GM12892 (cell line): ENCODE results near the gene SDK1.

Source experiments
- POLR2A ChIP-seq: IDR thresholded peaks from 2 replicates; pipeline ENCODE4 v1.6.1; 2011; ENCODE audit warnings: low read depth, low read length, control low read depth
- POLR2AphosphoS5 ChIP-seq: IDR thresholded peaks from 2 replicates; pipeline ENCODE4 v1.6.1; 2011; ENCODE audit warnings: low read depth, low read length, control low read depth
- TAF1 ChIP-seq: IDR thresholded peaks from 2 replicates; pipeline ENCODE4 v1.6.1; 2011; ENCODE audit warnings: low read depth, mild to moderate bottlenecking, control low read depth, low read length, borderline replicate concordance

DNA sequence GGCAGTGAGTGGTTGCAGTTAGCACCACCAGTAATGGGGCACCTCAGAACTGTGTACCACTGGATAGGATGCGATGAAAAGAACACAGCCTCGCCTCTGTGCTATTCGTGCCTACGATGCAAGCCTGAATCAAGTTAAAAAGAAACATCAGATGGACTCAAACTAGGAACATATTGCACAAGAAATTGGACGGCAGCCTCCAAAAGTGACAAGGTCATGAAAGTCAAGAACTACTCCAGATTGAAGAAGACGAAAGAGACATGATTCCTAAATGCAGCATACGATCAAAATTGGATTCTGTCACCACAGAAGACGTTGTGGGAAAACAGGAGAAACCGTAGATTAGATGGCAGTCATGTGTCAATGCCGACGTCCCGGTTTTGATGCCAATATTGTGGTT lies 732.9 kb downstream of the SDK1 start:
- TF ChIP-seq POLR2AphosphoS5 (no peak), TAF1 (no peak), POLR2A (no peak)
